ENCODE results near the gene ANKRD34A.

- TF ChIP-seq CTCF (IDR thresholded peaks at IDR 0.05) (no peak), POLR2A (IDR thresholded peaks at IDR 0.05) (no peak), EP300 (IDR thresholded peaks at IDR 0.05) (no peak)
These were observed 43.2 kb upstream of the ANKRD34A start for GRCh38 chr1:146007489-146008133.

Measured in ovary (tissue), 3 donors.